ENCODE data around the gene RDH11. TPM values are rescaled to one million over a fixed set of nuclear protein-coding genes. Genes with fewer than 3 reads are reported as not detected.

RDH11 gene
- total and polyA plus RNA-seq, 2 experiments from 2014 or later, result 95.2 to 139 TPM

Small RNA genes lying within 50 kb of the gene (small RNA-seq; reads per million reads assigned to genes)
- gene AL049779.3 (ENCODE audit: low replicate concordance) (not detected), gene RN7SL369P (ENCODE audit: low replicate concordance) (not detected), gene RNA5SP386 (ENCODE audit: low replicate concordance) (not detected)

Other genes with a start within 250 kb of the RDH11 start
- 1.6 and 2.4 TPM in 2 replicates for gene TMEM229B, start 207.0 kb downstream of the RDH11 start, total RNA-seq (2014; rRNA removed; shearing (Covaris generic))
- gene TMEM229B, start 207.0 kb downstream of the RDH11 start, polyA plus RNA-seq (2016; fragmentation: Nextera tagmentation; extraction: Ambion mirVana), result 0.42 TPM in 1 of 2 replicates, not detected in the other
- gene PLEKHH1, start 162.5 kb downstream of the RDH11 start, total RNA-seq (2014; rRNA removed; shearing (Covaris generic)), result 30.6 and 33.9 TPM in 2 replicates
- gene PLEKHH1, start 162.5 kb downstream of the RDH11 start, polyA plus RNA-seq (2016; fragmentation: Nextera tagmentation; extraction: Ambion mirVana), result 14.7 and 15.4 TPM in 2 replicates
- gene PIGH, start 95.5 kb downstream of the RDH11 start, total RNA-seq (2014; rRNA removed; shearing (Covaris generic)), result 6.1 and 8.7 TPM in 2 replicates
- 8.2 and 9.3 TPM in 2 replicates for gene PIGH, start 95.5 kb downstream of the RDH11 start, polyA plus RNA-seq (2016; fragmentation: Nextera tagmentation; extraction: Ambion mirVana)
- 67.2 and 69.4 TPM in 2 replicates for gene ARG2, start 75.8 kb downstream of the RDH11 start, total RNA-seq (2014; rRNA removed; shearing (Covaris generic))
- 38.6 and 42.7 TPM in 2 replicates for gene ARG2, start 75.8 kb downstream of the RDH11 start, polyA plus RNA-seq (2016; fragmentation: Nextera tagmentation; extraction: Ambion mirVana)
- 44.5 and 44.7 TPM in 2 replicates for gene VTI1B, start 21.1 kb downstream of the RDH11 start, total RNA-seq (2014; rRNA removed; shearing (Covaris generic))
- 90.2 and 96.1 TPM in 2 replicates for gene VTI1B, start 21.1 kb downstream of the RDH11 start, polyA plus RNA-seq (2016; fragmentation: Nextera tagmentation; extraction: Ambion mirVana)
- gene RDH12, start 6.1 kb upstream of the RDH11 start, total RNA-seq (2014; rRNA removed; shearing (Covaris generic)), result 0.28 and 0.54 TPM in 2 replicates
- gene RDH12, start 6.1 kb upstream of the RDH11 start, polyA plus RNA-seq (2016; fragmentation: Nextera tagmentation; extraction: Ambion mirVana), result 1.6 and 1.7 TPM in 2 replicates
- 29.2 and 36.0 TPM in 2 replicates for gene ZFYVE26, start 120.8 kb upstream of the RDH11 start, total RNA-seq (2014; rRNA removed; shearing (Covaris generic))
- gene ZFYVE26, start 120.8 kb upstream of the RDH11 start, polyA plus RNA-seq (2016; fragmentation: Nextera tagmentation; extraction: Ambion mirVana), result 5.2 and 5.6 TPM in 2 replicates
- gene RAD51B, start 124.0 kb upstream of the RDH11 start, total RNA-seq (2014; rRNA removed; shearing (Covaris generic)), result 19.7 and 29.1 TPM in 2 replicates
- gene RAD51B, start 124.0 kb upstream of the RDH11 start, polyA plus RNA-seq (2016; fragmentation: Nextera tagmentation; extraction: Ambion mirVana), result 6.3 and 15.7 TPM in 2 replicates